Measurements from ENCODE around the gene PI4KA.

Gene PI4KA

DNA sequence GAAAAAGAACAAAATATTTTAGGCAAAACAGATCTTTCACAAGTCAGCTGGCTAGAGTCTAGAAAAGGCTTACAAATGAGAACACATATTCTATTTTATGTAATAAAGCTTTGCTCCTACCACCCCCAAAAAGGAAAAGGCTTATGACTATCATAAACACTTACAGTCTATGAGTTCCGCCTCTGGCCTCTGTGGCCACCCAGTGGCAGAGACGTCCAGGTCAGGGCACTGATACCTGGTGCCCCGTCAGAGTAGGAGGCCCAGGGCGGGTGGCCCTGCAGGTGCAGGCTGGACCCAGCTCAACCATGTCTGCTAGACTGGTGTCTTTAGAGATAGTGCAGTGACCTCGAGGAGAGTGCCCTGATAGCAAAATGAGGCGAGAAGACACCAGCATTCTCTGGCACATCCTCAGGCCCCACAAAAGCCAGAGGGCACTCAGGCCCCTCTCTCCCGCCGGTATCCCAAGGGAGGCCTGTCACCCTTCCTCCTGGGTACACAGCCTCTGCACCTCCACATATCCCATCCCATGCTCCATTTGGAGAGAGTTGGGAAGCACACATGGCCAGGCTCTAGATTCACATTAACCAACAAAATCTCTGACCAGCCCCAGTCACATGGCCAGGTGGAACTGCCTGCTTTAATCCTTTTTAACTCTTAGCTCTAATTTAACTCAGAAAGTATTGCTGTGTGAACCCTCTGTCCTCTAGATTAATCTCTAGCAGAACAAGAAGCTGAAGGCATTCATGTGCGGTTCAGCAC is 112.0 kb downstream of the PI4KA start:
- no peak for TF ChIP-seq CTCF (IDR thresholded peaks at IDR 0.05; ENCODE audit: unreplicated experiment in 3 of 3)
- no peaks in the 10 kb centered on the region for H3K27me3 Mint-ChIP-seq (ENCODE audit: low read depth)
- no peak overlapping the region for H3K27ac Mint-ChIP-seq
- no peak overlapping the region for H3K4me3 Mint-ChIP-seq
- H3K9me3 Mint-ChIP-seq: no peaks in the 10 kb centered on the region
- H3K4me1 Mint-ChIP-seq: peaks cover 17% of the 10 kb centered on the region
- peaks cover 62% of the 10 kb centered on the region for H3K36me3 Mint-ChIP-seq (ENCODE audit: low read depth)

DNA sequence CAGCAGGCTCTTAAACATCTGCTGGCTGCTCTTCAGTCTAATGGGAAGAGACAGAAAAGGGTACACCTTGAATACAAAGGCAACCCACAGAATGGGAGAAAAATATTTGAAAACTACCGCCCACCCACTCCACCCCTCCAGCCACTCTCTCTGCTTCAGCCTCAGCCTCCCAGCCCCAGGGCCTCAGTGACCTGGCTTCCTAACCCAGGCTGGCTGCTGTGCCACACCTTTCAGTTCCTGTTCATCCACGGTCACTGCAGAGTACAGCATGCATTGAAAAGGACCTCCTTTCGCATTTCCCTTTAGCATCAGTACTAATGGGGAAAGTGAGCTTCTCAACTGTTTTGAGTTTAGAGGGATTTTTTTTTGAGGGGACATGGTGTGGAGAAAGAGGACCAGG is 113.5 kb downstream of the PI4KA start:
- Mint-ChIP-seq H3K4me1 (peaks cover 3% of the 10 kb centered on the region), H3K27ac (no peak overlapping the region), H3K36me3 (ENCODE audit: low read depth) (peaks cover 71% of the 10 kb centered on the region), H3K9me3 (peaks cover 8% of the 10 kb centered on the region), H3K4me3 (no peak overlapping the region), H3K27me3 (ENCODE audit: low read depth) (no peaks in the 10 kb centered on the region)
- TF ChIP-seq CTCF (IDR thresholded peaks at IDR 0.05; ENCODE audit: unreplicated experiment in 3 of 3): no peak

GRCh38 chr22:20744456-20744855 is 114.2 kb downstream of the PI4KA start:
- peaks cover 71% of the 10 kb centered on the region for H3K36me3 Mint-ChIP-seq (ENCODE audit: low read depth)
- H3K27ac Mint-ChIP-seq: no peak overlapping the region
- H3K9me3 Mint-ChIP-seq: peaks cover 9% of the 10 kb centered on the region
- no peak for TF ChIP-seq CTCF (IDR thresholded peaks at IDR 0.05; ENCODE audit: unreplicated experiment in 3 of 3)
- no peaks in the 10 kb centered on the region for H3K27me3 Mint-ChIP-seq (ENCODE audit: low read depth)
- no peaks in the 10 kb centered on the region for H3K4me1 Mint-ChIP-seq
- H3K4me3 Mint-ChIP-seq: no peak overlapping the region

DNA sequence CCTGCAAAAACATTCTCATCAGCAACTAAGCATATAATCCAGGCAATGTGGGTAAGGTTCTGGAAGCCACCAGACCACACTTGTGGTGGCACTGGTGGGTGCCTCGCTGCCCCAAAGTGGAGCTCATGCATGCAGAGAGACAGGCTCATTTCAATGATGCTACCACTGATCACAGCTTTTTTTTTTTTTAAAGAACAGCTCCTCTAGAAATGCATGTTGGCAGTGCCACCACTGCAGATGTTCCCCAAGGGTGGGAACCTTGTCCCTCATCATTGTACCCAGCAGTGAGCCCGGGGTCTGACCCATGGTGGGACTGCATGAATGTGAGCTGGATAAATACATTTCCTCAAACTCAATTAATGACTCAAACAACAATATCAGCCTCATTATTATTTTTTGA is 115.8 kb downstream of the PI4KA start:
- Mint-ChIP-seq H3K9me3 (peaks cover 9% of the 10 kb centered on the region), H3K27ac (no peak overlapping the region), H3K27me3 (ENCODE audit: low read depth) (no peaks in the 10 kb centered on the region), H3K4me1 (no peaks in the 10 kb centered on the region), H3K4me3 (no peak overlapping the region), H3K36me3 (ENCODE audit: low read depth) (peaks cover 77% of the 10 kb centered on the region)
- no peak for TF ChIP-seq CTCF (IDR thresholded peaks at IDR 0.05; ENCODE audit: unreplicated experiment in 3 of 3)

GRCh38 chr22:20741634-20742581 is 116.7 kb downstream of the PI4KA start:
- no peaks in the 10 kb centered on the region for H3K27me3 Mint-ChIP-seq (ENCODE audit: low read depth)
- peaks cover 76% of the 10 kb centered on the region for H3K36me3 Mint-ChIP-seq (ENCODE audit: low read depth)
- no peaks in the 10 kb centered on the region for H3K4me1 Mint-ChIP-seq
- no peak overlapping the region for H3K4me3 Mint-ChIP-seq
- H3K9me3 Mint-ChIP-seq: peaks cover 9% of the 10 kb centered on the region
- no peak overlapping the region for H3K27ac Mint-ChIP-seq
- TF ChIP-seq CTCF (IDR thresholded peaks at IDR 0.05; ENCODE audit: unreplicated experiment in 3 of 3): peak; percentile 45 to 49 (median 47)

Measured in nephron (organoid).